GM10266 (cell line): ENCODE measurements around the gene SEMA4G.
"Not testable (repeated sequence)": the region's sequence is repeated elsewhere in the genome, so short reads cannot be mapped to it uniquely, and the experiment has no call there.

ENCODE experiments used
- DNase-seq: peaks from one replicate; pipeline ENCODE4 v3.0.0; 2012; ENCODE audit errors: extremely low spot score
- CTCF ChIP-seq: IDR thresholded peaks from 2 replicates; pipeline ENCODE4 v1.5.1; 2012; ENCODE audit warnings: mild to moderate bottlenecking, low read depth; ENCODE audit not compliant: control insufficient read depth, insufficient read depth; ENCODE audit errors: missing control alignments

SEMA4G gene

DNA sequence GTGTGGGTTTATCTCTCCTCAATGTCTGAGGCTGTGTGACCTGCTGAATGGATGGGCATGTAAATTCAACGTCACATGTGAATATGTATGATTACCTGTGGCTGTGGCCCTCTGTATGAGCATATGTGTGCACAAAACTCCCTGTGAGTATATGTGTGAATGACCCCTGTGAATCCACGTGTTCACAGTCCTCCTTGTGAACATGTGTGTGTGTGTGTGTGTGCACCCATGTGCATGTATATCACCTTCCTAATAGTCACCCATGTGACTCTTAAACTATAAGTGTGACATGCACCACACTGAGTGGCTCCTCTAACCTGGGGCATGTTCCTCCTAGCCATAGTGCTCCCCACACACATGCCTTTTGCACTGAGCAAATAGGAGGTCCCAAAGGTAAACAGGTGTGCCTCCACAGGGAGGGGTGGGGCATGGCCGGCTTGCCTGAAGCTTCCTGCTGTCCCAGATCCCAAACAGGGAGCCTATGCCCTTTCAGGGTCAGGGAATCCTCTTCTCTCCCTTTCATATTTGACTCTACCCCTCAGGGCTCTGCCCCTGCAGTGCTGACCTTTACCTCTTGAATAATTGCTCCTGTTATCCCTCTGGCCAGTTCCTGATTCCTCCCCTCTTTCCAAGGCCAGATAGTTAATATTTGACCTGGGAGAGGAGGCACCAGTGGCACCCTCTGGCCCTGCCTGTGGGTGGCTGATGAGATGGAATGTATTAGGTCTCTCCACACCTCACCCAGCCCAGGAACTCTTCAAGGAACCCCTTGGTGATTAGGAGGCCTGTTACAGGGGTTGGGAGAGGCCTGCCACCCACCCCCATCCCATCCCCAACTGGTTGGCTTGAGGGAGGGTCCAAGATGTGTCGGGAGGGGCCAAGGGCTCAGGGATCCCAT is 1.9 kb downstream of the SEMA4G start:
- TF ChIP-seq CTCF, result no peak
- no peak for DNase-seq

DNA sequence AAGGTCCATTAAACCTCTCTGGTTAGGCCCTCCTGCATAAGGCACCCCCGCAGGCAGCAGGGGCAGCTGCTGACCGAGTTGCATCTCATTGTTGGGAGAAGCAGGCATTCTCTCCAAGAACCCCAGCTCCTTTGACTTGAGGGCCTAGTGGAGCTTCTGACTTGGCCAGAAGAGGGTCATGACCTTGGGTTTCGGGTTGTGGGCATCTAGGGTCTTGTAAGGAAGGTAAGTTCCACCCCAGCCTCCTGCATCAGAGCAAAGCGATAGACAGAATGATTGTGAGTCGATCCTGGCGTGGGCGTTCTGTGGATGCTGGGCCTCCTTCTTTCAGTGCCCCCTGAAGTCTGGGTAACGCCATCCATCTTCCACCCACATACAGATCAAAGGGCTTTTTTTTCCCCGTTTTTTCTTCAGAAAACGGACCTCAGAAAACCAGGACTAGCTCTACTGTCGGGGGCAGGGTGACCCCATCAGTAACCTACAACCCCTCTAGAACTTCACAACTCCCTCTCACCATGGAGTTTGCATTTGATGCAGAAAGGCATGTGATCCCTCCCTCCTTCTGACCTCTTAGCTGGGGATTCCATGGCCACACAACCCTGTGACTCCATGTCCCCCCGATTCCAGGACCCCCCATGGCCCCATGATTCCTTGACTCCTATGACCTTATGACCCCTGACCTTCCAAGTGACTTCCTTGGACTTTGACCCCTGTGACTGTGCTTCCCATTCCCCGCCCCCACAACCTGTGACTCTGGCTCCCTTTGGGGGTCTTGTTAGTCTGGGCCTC is 3.0 kb downstream of the SEMA4G start:
- no peak for DNase-seq
- no peak for TF ChIP-seq CTCF

DNA sequence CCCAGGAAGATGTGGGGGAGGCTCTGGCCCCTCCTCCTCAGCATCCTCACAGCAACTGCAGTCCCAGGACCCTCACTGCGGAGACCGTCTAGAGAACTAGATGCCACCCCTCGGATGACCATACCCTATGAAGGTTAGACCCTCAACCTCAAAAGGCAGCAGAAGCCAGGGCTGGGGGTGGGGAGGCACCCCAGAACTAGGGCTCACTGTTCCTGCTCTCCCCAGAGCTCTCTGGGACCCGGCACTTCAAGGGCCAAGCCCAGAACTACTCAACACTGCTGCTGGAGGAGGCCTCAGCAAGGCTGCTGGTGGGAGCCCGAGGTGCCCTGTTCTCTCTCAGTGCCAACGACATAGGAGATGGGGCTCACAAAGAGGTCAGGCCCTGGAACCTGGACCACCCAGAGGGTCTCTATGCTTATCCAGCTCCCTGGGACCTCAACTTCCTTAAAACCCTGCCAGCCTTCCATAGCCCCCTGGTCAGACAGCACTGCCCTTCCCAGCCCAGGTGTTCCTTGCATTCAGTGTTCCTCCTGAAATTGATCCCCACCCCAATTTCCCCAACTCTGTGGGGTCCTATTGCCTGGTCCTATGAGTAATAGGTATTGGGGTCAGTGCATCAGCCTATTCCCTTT is 3.7 kb downstream of the SEMA4G start:
- TF ChIP-seq CTCF, result no peak
- no peak for DNase-seq

DNA sequence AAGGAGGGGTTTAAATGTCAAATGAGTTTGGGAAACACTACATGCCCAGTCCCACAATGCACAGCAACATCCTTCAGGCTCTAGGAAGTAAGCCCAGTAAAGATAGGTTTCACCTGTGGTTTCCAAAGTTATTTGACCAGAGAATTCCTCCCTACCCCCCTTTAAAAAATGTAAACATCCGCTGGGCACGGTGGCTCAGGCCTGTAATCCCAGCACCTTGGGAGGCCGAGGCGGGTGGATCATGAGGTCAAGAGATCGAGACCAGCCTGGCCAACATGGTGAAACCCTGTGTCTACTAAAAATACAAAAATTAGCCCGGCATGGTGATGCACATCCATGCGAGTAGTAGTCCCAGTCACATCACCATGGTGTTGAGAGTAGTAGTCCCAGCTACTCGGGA is 6.1 kb downstream of the SEMA4G start:
- not testable (repeated sequence) for DNase-seq

DNA sequence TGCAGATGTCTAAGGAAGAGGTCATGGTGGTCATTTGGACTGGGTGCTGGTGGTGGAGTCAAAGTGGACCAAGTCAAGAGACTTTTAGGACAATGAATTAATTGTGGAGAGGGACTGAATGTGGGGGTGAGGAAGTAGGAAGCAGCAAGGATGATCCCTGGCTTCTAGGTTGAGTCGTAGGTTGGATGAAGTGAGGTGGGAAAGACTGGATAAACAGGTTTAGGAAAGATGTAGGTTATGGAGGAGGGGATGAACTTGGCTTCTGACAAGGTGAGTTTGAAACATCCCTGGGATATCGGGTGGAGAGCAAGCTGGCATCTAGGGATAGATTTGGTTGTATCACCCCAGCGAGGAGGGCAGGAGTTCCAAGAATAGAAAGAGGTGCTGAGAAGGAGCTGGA is 7.6 kb downstream of the SEMA4G start:
- no peak for DNase-seq
- TF ChIP-seq CTCF, result no peak

- TF ChIP-seq CTCF, result no peak
- DNase-seq, result no peak
These were observed 8.1 kb downstream of the SEMA4G start for GRCh38 chr10:100977436-100977835.

DNA sequence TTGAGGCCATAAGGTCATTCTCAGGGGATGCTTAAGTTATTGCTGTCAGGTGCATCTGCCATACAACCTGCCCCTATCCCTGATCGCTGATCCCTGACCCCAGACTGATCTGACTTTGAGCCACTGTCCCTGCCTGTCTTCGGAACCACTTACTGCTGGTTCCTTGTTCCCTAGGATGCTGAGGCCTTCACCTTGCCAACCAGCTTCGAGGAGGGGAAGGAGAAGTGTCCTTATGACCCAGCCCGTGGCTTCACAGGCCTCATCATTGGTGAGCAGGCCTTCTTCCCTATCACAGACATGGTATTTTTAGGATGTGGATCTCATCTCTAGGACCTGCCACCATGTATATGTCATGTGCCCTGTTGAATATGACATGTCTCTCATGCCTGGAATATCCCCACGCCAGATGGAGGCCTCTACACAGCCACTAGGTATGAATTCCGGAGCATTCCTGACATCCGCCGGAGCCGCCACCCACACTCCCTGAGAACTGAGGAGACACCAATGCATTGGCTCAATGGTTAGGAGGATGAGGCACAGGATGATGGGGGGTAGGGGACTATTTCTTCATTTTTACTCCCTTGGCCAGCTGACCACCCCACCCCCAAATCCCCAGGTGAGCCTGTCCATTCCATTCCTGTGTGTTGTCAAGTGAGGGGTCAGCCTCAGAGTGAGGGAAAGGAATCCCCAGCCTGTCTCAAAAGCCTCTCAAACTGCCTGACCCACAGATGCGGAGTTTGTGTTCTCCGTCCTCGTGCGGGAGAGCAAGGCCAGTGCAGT is 9.0 kb downstream of the SEMA4G start:
- no peak for TF ChIP-seq CTCF
- DNase-seq, result no peak
